SU-DHL-6 (cell line): Measurements from ENCODE around the gene BRSK1.

Experiments used
- H2AFZ ChIP-seq: fragments of 200-600 bp; sonication (generic); 2 replicates; pipeline ENCODE4 v1.6.1; 2014; ENCODE audit warnings: low read depth, mild to moderate bottlenecking, moderate library complexity, mixed read lengths, antibody characterized with exemption, low read length; ENCODE audit not compliant: severe bottlenecking
- H3F3A ChIP-seq: fragments of 200-600 bp; shearing (Covaris generic); 2 replicates; pipeline ENCODE4 v1.6.0; 2016; ENCODE audit warnings: antibody characterized with exemption, mild to moderate bottlenecking; ENCODE audit not compliant: insufficient read depth
- H3K27ac ChIP-seq: fragments of 200-600 bp; sonication (generic); 2 replicates; pipeline ENCODE4 v1.5.1; 2016; ENCODE audit warnings: low read depth, mild to moderate bottlenecking, low read length, moderate library complexity, mixed read lengths
- H3K27me3 ChIP-seq: fragments of 200-600 bp; sonication (generic), shearing (Covaris generic); 2 replicates; pipeline ENCODE4 v1.6.0; 2014; ENCODE audit warnings: mild to moderate bottlenecking, low read length
- H3K36me3 ChIP-seq: fragments of 200-600 bp; sonication (generic); 2 replicates; pipeline ENCODE4 v1.6.1; 2014; ENCODE audit warnings: mild to moderate bottlenecking, low read length, mixed read lengths
- H3K4me2 ChIP-seq: fragments of 300-600, 200-600 bp; shearing (Covaris generic), sonication (generic); 2 replicates; pipeline ENCODE4 v1.6.0; 2014; ENCODE audit warnings: low read length, low read depth, mild to moderate bottlenecking; ENCODE audit not compliant: poor library complexity, severe bottlenecking
- H3K4me3 ChIP-seq: fragments of 200-600 bp; sonication (generic); 2 replicates; pipeline ENCODE4 v1.5.1; 2014; ENCODE audit warnings: antibody characterized with exemption, low read length, mild to moderate bottlenecking, mixed read lengths; ENCODE audit not compliant: insufficient read depth, poor library complexity, severe bottlenecking
- H3K79me2 ChIP-seq: fragments of 200-600 bp; sonication (generic); 2 replicates; pipeline ENCODE4 v1.6.1; 2014; ENCODE audit warnings: mild to moderate bottlenecking, low read length, moderate library complexity; ENCODE audit not compliant: insufficient read depth
- H3K9ac ChIP-seq: fragments of 200-600 bp; sonication (generic); 2 replicates; pipeline ENCODE4 v1.7.0; 2014; ENCODE audit warnings: mild to moderate bottlenecking, low read length
- H3K9me2 ChIP-seq: fragments of 200-600 bp; sonication (generic); replicated peaks from 2 replicates; pipeline ENCODE4 v1.6.1; 2014; ENCODE audit warnings: low read length; ENCODE audit not compliant: insufficient read depth
- H3K9me3 ChIP-seq: fragments of 200-600 bp; sonication (generic); 2 replicates; pipeline ENCODE4 v1.6.1; 2014; ENCODE audit warnings: low read length, mixed read lengths; ENCODE audit not compliant: insufficient read depth
- H4K20me1 ChIP-seq: fragments of 200-600 bp; sonication (generic); 2 replicates; pipeline ENCODE4 v1.6.1; 2014; ENCODE audit warnings: low read depth, mild to moderate bottlenecking, antibody characterized with exemption, low read length, moderate library complexity, mixed read lengths
- CTCF ChIP-seq: fragments of 200-600 bp; sonication (generic); IDR thresholded peaks from one replicate; pipeline ENCODE4 v1.5.1; 2017; ENCODE audit warnings: antibody characterized with exemption, mild to moderate bottlenecking, low read length, moderate library complexity; ENCODE audit not compliant: insufficient read depth, poor library complexity, severe bottlenecking
- EZH2phosphoT487 ChIP-seq: fragments of 200-600 bp; sonication (generic), shearing (Covaris generic); conservative IDR thresholded peaks from 2 replicates; pipeline ENCODE4 v1.6.1; 2018; ENCODE audit warnings: mild to moderate bottlenecking, antibody characterized with exemption, low read length, moderate library complexity, mixed read lengths

Gene BRSK1

GRCh38 chr19:55246462-55247451, 37.0 kb upstream of the BRSK1 start:
- peaks cover 53% of the 10 kb centered on the region for H3K79me2 ChIP-seq
- no peak overlapping the region for H3K4me3 ChIP-seq
- H3K9me3 ChIP-seq: no peaks in the 10 kb centered on the region
- no peaks in the 10 kb centered on the region for H3K27me3 ChIP-seq
- no peaks in the 10 kb centered on the region for H3F3A ChIP-seq
- H2AFZ ChIP-seq: no peak overlapping the region
- H3K9ac ChIP-seq: no peak overlapping the region
- TF ChIP-seq CTCF: no peak
- peaks cover 3% of the 10 kb centered on the region; the same call in 1 of the 2 replicates for H3K36me3 ChIP-seq
- peaks cover 8% of the 10 kb centered on the region; the same call in 1 of the 2 replicates for H4K20me1 ChIP-seq
- H3K27ac ChIP-seq: no peak overlapping the region
- H3K4me2 ChIP-seq: no peak overlapping the region
- no peaks in the 10 kb centered on the region for H3K9me2 ChIP-seq

GRCh38 chr19:55247621-55248099, 36.1 kb upstream of the BRSK1 start:
- Histone ChIP-seq H3K27me3 (no peaks in the 10 kb centered on the region), H3K9me3 (no peaks in the 10 kb centered on the region), H3K9ac (no peak overlapping the region), H3K79me2 (peaks cover 62% of the 10 kb centered on the region), H3K4me2 (no peak overlapping the region), H4K20me1 (peaks cover 8% of the 10 kb centered on the region; the same call in 1 of the 2 replicates), H3K27ac (no peak overlapping the region), H3F3A (no peaks in the 10 kb centered on the region), H3K9me2 (no peaks in the 10 kb centered on the region), H3K36me3 (peaks cover 3% of the 10 kb centered on the region; the same call in 1 of the 2 replicates), H3K4me3 (no peak overlapping the region), H2AFZ (no peak overlapping the region)
- no peak for TF ChIP-seq CTCF
- no peak for TF ChIP-seq EZH2phosphoT487

- H3K27me3 ChIP-seq: no peaks in the 10 kb centered on the region
- H3K9ac ChIP-seq: no peak overlapping the region
- no peaks in the 10 kb centered on the region for H3K9me3 ChIP-seq
- peaks cover 8% of the 10 kb centered on the region; the same call in 1 of the 2 replicates for H4K20me1 ChIP-seq
- no peaks in the 10 kb centered on the region for H3K9me2 ChIP-seq
- no peak overlapping the region for H3K4me3 ChIP-seq
- TF ChIP-seq CTCF (no peak), EZH2phosphoT487 (no peak)
- no peak overlapping the region for H3K4me2 ChIP-seq
- H3K36me3 ChIP-seq: peaks cover 3% of the 10 kb centered on the region; the same call in 1 of the 2 replicates
- H2AFZ ChIP-seq: no peak overlapping the region
- no peak overlapping the region for H3K27ac ChIP-seq
- H3K79me2 ChIP-seq: peaks cover 68% of the 10 kb centered on the region
- H3F3A ChIP-seq: peaks cover under 1% of the 10 kb centered on the region; the same call in 1 of the 2 replicates
Measured at GRCh38 chr19:55248166-55248675, 35.6 kb upstream of the BRSK1 start.
